Lower lobe of right lung (tissue), 2 donors: ENCODE measurements around the gene SMAD7. TPM values are rescaled to one million over a fixed set of nuclear protein-coding genes. Genes with fewer than 3 reads are reported as not detected.

Experiments
- ATAC-seq, 2 donors: fragments of 200-7000 bp; cut with Tn5 transposase; one replicate each; pipeline ENCODE4 v1.9.1; 2020 to 2022; ENCODE audit warnings: mild to moderate bottlenecking in 2 of 2, moderate library complexity in 2 of 2
- DNase-seq: peaks from one replicate; pipeline ENCODE4 v3.0.0-alpha.2; 2020
- H3K27ac ChIP-seq: fragments of 200-600 bp; one replicate; pipeline ENCODE4 v1.8.0; 2022
- H3K27me3 ChIP-seq: fragments of 200-600 bp; one replicate; pipeline ENCODE4 v1.8.0; 2022; ENCODE audit warnings: low read depth
- H3K36me3 ChIP-seq: fragments of 200-600 bp; one replicate; pipeline ENCODE4 v1.8.0; 2022; ENCODE audit warnings: mild to moderate bottlenecking
- H3K4me1 ChIP-seq: fragments of 200-600 bp; one replicate; pipeline ENCODE4 v1.8.0; 2022
- H3K4me3 ChIP-seq: fragments of 200-600 bp; one replicate; pipeline ENCODE4 v1.8.0; 2022; ENCODE audit warnings: mild to moderate bottlenecking
- H3K9me3 ChIP-seq: fragments of 200-600 bp; one replicate; pipeline ENCODE4 v1.8.0; 2022
- CTCF ChIP-seq: fragments of 200-600 bp; IDR thresholded peaks from one replicate; pipeline ENCODE4 v1.8.0; 2022; ENCODE audit warnings: antibody characterized with exemption, mild to moderate bottlenecking
- intact Hi-C: fragments of 100-400 bp; cut with DNase I; formaldehyde crosslinking; loops from one replicate; pipeline ENCODE4 v1.11.0; 2022
- total RNA-seq: library from RNA; stranded (reverse); fragmentation: NEBNext Ultra II Directional; extraction: Animal tissue kit (Norgen Biotek cat#: 25700); gene quantifications from one replicate; pipeline ENCODE4 v1.2.1, GENCODE V29; 2021
- donor health status: DM: no; HTN: yes; CAD: no; lungs with severe emphysema.

SMAD7 gene
- total RNA-seq, 1 donor from 2014 or later, result 63.4 TPM

GRCh38 chr18:48927286-48928080 is 23.3 kb downstream of the SMAD7 start:
- TF ChIP-seq CTCF, result no peak
- no peak for ATAC-seq
- Histone ChIP-seq H3K4me3 (no peak overlapping the region), H3K9me3 (no peaks in the 10 kb centered on the region), H3K27me3 (no peaks in the 10 kb centered on the region), H3K27ac (peak overlapping the region; percentile 79), H3K4me1 (peaks cover 100% of the 10 kb centered on the region), H3K36me3 (peaks cover 4% of the 10 kb centered on the region)
- no peak for DNase-seq
- intact Hi-C loops, result no loop called here

- intact Hi-C loops, result no loop called here
- no peak overlapping the region for H3K4me3 ChIP-seq
- DNase-seq, result no peak
These were observed 24.3 kb downstream of the SMAD7 start for GRCh38 chr18:48926420-48926857.

GRCh38 chr18:48925491-48925780 is 25.3 kb downstream of the SMAD7 start:
- peak overlapping the region; percentile 83 for H3K27ac ChIP-seq
- peaks cover 99% of the 10 kb centered on the region for H3K4me1 ChIP-seq
- no peak overlapping the region for H3K4me3 ChIP-seq
- no peaks in the 10 kb centered on the region for H3K27me3 ChIP-seq
- H3K36me3 ChIP-seq, result peaks cover 13% of the 10 kb centered on the region
- ATAC-seq (no peak), DNase-seq (no peak)
- TF ChIP-seq CTCF, result no peak
- intact Hi-C loops, result no loop called here
- no peaks in the 10 kb centered on the region for H3K9me3 ChIP-seq

More at GRCh38 chr18:48926420-48926857, 24.3 kb downstream of the SMAD7 start:
- H3K36me3 ChIP-seq, result peaks cover 3% of the 10 kb centered on the region
- no peaks in the 10 kb centered on the region for H3K9me3 ChIP-seq
- no peaks in the 10 kb centered on the region for H3K27me3 ChIP-seq
- peaks cover 100% of the 10 kb centered on the region for H3K4me1 ChIP-seq
- H3K27ac ChIP-seq, result peak overlapping the region; percentile 79
- no peak for TF ChIP-seq CTCF
- ATAC-seq, result no peak

GRCh38 chr18:48924630-48925490 is 25.9 kb downstream of the SMAD7 start:
- Histone ChIP-seq H3K9me3 (no peaks in the 10 kb centered on the region), H3K4me3 (peak overlapping the region; percentile 4), H3K36me3 (peaks cover 19% of the 10 kb centered on the region), H3K27me3 (no peaks in the 10 kb centered on the region), H3K27ac (peak overlapping the region; percentile 83), H3K4me1 (peaks cover 97% of the 10 kb centered on the region)
- TF ChIP-seq CTCF, result no peak
- DNase-seq (no peak), ATAC-seq (no peak)
- intact Hi-C loops, result no loop called here

GRCh38 chr18:48923746-48924629 is 26.8 kb downstream of the SMAD7 start:
- DNase-seq (no peak), ATAC-seq (no peak)
- intact Hi-C loops, result no loop called here
- Histone ChIP-seq H3K27ac (peak overlapping the region; percentile 83), H3K9me3 (no peaks in the 10 kb centered on the region), H3K36me3 (peaks cover 28% of the 10 kb centered on the region), H3K27me3 (no peaks in the 10 kb centered on the region), H3K4me3 (peak overlapping the region; percentile 50), H3K4me1 (peaks cover 96% of the 10 kb centered on the region)
- no peak for TF ChIP-seq CTCF
